Loucy (cell line): ENCODE measurements around the gene SLCO2A1.

ENCODE experiments used
- H2AFZ ChIP-seq: fragments of 200-600 bp; sonication (generic); 2 replicates; pipeline ENCODE4 v1.6.0; 2016; ENCODE audit warnings: antibody characterized with exemption, mild to moderate bottlenecking, low read length, moderate library complexity
- H3F3A ChIP-seq: fragments of 200-600 bp; 2 replicates; pipeline ENCODE4 v1.6.0; 2016; ENCODE audit warnings: antibody characterized with exemption, low read depth, mild to moderate bottlenecking
- H3K27me3 ChIP-seq: fragments of 200-600 bp; sonication (generic); 2 replicates; pipeline ENCODE4 v1.6.1; 2014; ENCODE audit warnings: low read length, mild to moderate bottlenecking; ENCODE audit not compliant: insufficient read depth, poor library complexity, severe bottlenecking
- H3K36me3 ChIP-seq: fragments of 200-600 bp; sonication (generic); 2 replicates; pipeline ENCODE4 v1.6.1; 2016; ENCODE audit warnings: low read length; ENCODE audit not compliant: insufficient read depth
- H3K4me1 ChIP-seq: fragments of 200-600 bp; sonication (generic); 2 replicates; pipeline ENCODE4 v1.5.1; 2014; ENCODE audit warnings: low read length, mild to moderate bottlenecking; ENCODE audit not compliant: insufficient read depth, poor library complexity, severe bottlenecking
- H3K4me2 ChIP-seq: fragments of 200-600 bp; sonication (generic); 2 replicates; pipeline ENCODE4 v1.6.0; 2014; ENCODE audit warnings: antibody characterized with exemption, low read length, low read depth, mild to moderate bottlenecking; ENCODE audit not compliant: poor library complexity, severe bottlenecking
- H3K4me3 ChIP-seq: fragments of 200-600 bp; sonication (generic); 2 replicates; pipeline ENCODE4 v1.5.1; 2014; ENCODE audit warnings: low read length, mild to moderate bottlenecking, mixed read lengths; ENCODE audit not compliant: poor library complexity, severe bottlenecking
- H3K79me2 ChIP-seq: fragments of 200-600 bp; sonication (generic); 2 replicates; pipeline ENCODE4 v1.6.1; 2014; ENCODE audit warnings: low read length; ENCODE audit not compliant: insufficient read depth
- H3K9ac ChIP-seq: fragments of 200-600 bp; sonication (generic); 2 replicates; pipeline ENCODE4 v1.6.0; 2014; ENCODE audit warnings: mild to moderate bottlenecking, low read depth, low read length, moderate library complexity; ENCODE audit not compliant: poor library complexity, severe bottlenecking
- H3K9me2 ChIP-seq: fragments of 200-600 bp; sonication (generic); replicated peaks from 2 replicates; pipeline ENCODE4 v1.6.1; 2016; ENCODE audit warnings: low read depth, low read length, mixed read lengths
- H3K9me3 ChIP-seq: fragments of 200-600 bp; sonication (generic); 2 replicates; pipeline ENCODE4 v1.6.1; 2014; ENCODE audit warnings: mild to moderate bottlenecking, antibody characterized with exemption, low read length, low read depth; ENCODE audit not compliant: insufficient read depth
- H4K20me1 ChIP-seq: fragments of 200-600 bp; sonication (generic); 2 replicates; pipeline ENCODE4 v1.6.0; 2014; ENCODE audit warnings: antibody characterized with exemption, low read length, mild to moderate bottlenecking; ENCODE audit not compliant: insufficient read depth, poor library complexity, severe bottlenecking
- CTCF ChIP-seq: fragments of 200-600 bp; sonication (generic); conservative IDR thresholded peaks from 2 replicates; pipeline ENCODE4 v1.5.1; 2014; ENCODE audit warnings: mild to moderate bottlenecking, antibody characterized with exemption, low read length
- EZH2phosphoT487 ChIP-seq: fragments of 200-600 bp; IDR thresholded peaks from 2 replicates; pipeline ENCODE4 v1.6.1; 2018; ENCODE audit warnings: antibody characterized with exemption, mild to moderate bottlenecking, moderate library complexity, borderline replicate concordance

Gene SLCO2A1

DNA sequence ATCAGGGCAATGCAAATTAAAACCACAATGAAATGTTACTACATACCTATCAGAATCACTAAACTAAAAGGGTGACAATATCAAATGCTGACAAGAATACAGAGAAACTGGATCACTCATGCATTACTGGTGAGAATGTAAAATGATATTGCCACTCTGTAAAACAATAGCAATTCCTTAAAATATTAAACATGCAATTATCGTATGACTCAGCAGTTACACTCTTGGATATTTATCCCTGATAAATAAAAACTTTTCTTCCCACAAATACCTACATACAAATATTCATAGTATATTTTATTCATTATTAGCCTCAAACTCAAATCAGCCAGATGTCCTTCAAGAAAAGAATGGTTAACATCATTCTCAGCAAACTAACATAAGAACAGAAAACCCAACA lies 108.1 kb downstream of the SLCO2A1 start:
- Histone ChIP-seq H3K36me3 (no peaks in the 10 kb centered on the region), H3K4me3 (no peak overlapping the region), H3K9ac (no peak overlapping the region), H3K4me1 (no peaks in the 10 kb centered on the region), H3K4me2 (no peak overlapping the region), H2AFZ (no peak overlapping the region), H3K79me2 (no peaks in the 10 kb centered on the region), H3K9me2 (no peaks in the 10 kb centered on the region), H3F3A (no peaks in the 10 kb centered on the region), H3K9me3 (0 out of 2 replicates have a peak, but pooled peaks cover 5% of the 10 kb centered on the region), H4K20me1 (no peaks in the 10 kb centered on the region), H3K27me3 (no peaks in the 10 kb centered on the region)
- TF ChIP-seq CTCF (no peak), EZH2phosphoT487 (no peak)

DNA sequence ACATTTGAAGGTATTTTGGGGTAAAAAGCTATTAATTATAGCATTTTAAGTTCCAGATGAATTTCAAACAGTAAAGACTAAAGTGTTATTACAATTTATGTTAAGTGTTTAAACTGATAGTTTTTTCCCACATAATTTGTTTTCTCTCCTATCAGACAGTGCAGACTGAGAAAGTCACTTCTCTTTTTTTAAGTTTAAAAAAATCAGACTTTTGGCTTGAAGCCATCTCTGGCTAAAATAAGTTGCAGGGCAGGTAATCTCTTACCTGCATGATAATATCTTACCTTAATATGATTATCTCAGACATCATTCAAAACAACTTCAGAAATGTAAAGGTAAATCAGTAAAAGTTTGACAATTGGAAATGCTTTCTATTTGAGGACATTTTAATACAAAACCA lies 112.6 kb downstream of the SLCO2A1 start:
- no peak overlapping the region for H3K4me3 ChIP-seq
- no peak for TF ChIP-seq CTCF
- TF ChIP-seq EZH2phosphoT487 = no peak

DNA sequence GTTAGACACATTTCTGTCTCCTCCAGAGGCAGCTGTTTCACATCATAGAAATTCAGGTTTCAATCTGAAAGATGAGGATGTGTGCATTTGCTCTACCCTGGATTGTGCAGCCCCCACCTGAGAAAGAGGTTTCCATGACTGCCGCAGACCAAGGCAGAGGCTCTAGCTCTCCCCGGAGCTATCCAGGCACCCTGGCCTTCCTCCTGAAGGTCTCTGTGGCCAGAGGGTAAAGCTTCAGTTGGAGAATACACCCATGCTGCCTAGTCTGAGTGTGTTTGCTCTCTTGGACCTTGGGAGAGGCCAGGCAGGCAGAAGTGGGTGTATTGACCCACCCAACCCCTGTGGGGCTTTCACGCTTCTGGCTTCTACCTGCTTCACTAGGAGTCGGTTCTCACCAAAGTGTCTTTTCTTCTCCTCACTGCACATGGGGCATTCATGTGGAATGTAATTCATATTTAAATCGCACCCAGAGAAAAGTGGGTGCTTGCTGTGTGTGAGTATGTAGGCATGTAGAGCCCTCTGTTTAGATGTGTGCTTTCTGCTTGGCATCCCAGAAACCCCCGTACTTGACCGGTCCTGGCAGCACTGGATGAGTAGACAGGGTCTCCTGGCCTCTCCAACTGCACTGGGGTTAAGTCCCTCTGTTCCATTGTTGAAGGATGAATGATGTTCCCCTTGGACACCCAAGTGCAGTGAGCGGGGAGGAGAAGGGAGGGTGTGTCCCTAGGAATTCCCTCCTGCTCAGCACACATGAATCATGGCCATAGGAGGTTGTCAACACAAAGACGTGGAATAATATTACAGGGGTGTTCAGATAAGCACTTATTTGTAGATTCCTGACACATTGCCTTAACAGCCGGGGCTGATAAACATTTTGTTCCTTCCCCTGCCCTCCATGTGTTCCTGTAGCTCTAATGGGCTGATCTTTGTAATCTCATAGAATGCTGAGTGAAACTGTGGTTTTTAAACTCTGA lies 113.8 kb downstream of the SLCO2A1 start:
- TF ChIP-seq EZH2phosphoT487 (no peak), CTCF (no peak)
- 0 out of 2 replicates have a peak, but pooled peaks cover 5% of the 10 kb centered on the region for H3K9me3 ChIP-seq
- no peaks in the 10 kb centered on the region for H3K4me1 ChIP-seq
- H3K79me2 ChIP-seq = no peaks in the 10 kb centered on the region
- H3K9ac ChIP-seq = no peak overlapping the region
- H3K36me3 ChIP-seq = no peaks in the 10 kb centered on the region
- no peak overlapping the region for H3K4me2 ChIP-seq
- H4K20me1 ChIP-seq = no peaks in the 10 kb centered on the region
- no peaks in the 10 kb centered on the region for H3K27me3 ChIP-seq
- no peak overlapping the region for H3K4me3 ChIP-seq
- no peak overlapping the region for H2AFZ ChIP-seq
- no peaks in the 10 kb centered on the region for H3K9me2 ChIP-seq
- no peaks in the 10 kb centered on the region for H3F3A ChIP-seq

More for the DNA sequence above, 112.6 kb downstream of the SLCO2A1 start:
- 0 out of 2 replicates have a peak, but pooled peaks cover 5% of the 10 kb centered on the region for H3K9me3 ChIP-seq
- H3K9ac ChIP-seq = no peak overlapping the region
- H3K9me2 ChIP-seq = no peaks in the 10 kb centered on the region
- no peaks in the 10 kb centered on the region for H3K4me1 ChIP-seq
- H3K36me3 ChIP-seq = no peaks in the 10 kb centered on the region
- no peak overlapping the region for H2AFZ ChIP-seq
- no peaks in the 10 kb centered on the region for H3K27me3 ChIP-seq
- no peaks in the 10 kb centered on the region for H3K79me2 ChIP-seq
- no peaks in the 10 kb centered on the region for H4K20me1 ChIP-seq
- no peaks in the 10 kb centered on the region for H3F3A ChIP-seq
- no peak overlapping the region for H3K4me2 ChIP-seq
